Kidney (tissue), 14 donors: ENCODE measurements around the gene RABGAP1. TPM values are rescaled to one million over a fixed set of nuclear protein-coding genes. Genes with fewer than 3 reads are reported as not detected.

Experiments used
- DNase-seq, 5 donors: peaks; one replicate each; pipeline ENCODE4 v3.0.0-alpha.2; 2013 to 2020
- FAIRE-seq: peaks from 2 replicates; lab custom pipeline; 2012; peaks lifted over from hg19 to GRCh38; lab: Jason Lieb, UNC
- H3K27ac ChIP-seq, 2 donors: one replicate each; pipeline ENCODE4 v1.7.0; 2013; ENCODE audit warnings: low read depth in 2 of 2, low read length in 2 of 2, inconsistent platforms in 1 of 2
- H3K27me3 ChIP-seq: one replicate; pipeline ENCODE4 v1.7.1; 2013; ENCODE audit warnings: low read length, inconsistent platforms; ENCODE audit not compliant: control insufficient read depth, insufficient read depth
- H3K36me3 ChIP-seq, 3 donors: one replicate each; pipeline versions ENCODE4 v1.7.0 to v1.7.1; 2013; ENCODE audit warnings: low read length in 3 of 3, control low read depth in 1 of 3, inconsistent platforms in 1 of 3; ENCODE audit not compliant: insufficient read depth in 3 of 3, control insufficient read depth in 2 of 3
- H3K4me1 ChIP-seq, 3 donors: one replicate each; pipeline versions ENCODE4 v1.7.0 to v1.7.1; 2013; ENCODE audit warnings: low read length in 3 of 3, inconsistent platforms in 1 of 3, low read depth in 1 of 3; ENCODE audit not compliant: control insufficient read depth in 2 of 3, insufficient read depth in 2 of 3
- H3K4me3 ChIP-seq, 3 donors: one replicate each; pipeline versions ENCODE4 v1.7.0 to v1.8.1; 2013; ENCODE audit warnings: low read length in 3 of 3, control low read depth in 1 of 3, inconsistent platforms in 1 of 3
- H3K9ac ChIP-seq, 3 donors: one replicate each; pipeline versions ENCODE4 v1.7.0 to v1.7.1; 2013; ENCODE audit warnings: low read length in 3 of 3, control low read depth in 1 of 3, inconsistent platforms in 1 of 3
- H3K9me3 ChIP-seq, 3 donors: one replicate each; pipeline versions ENCODE4 v1.7.0 to v1.7.1; 2013; ENCODE audit warnings: low read length in 3 of 3, control low read depth in 1 of 3, inconsistent platforms in 1 of 3; ENCODE audit not compliant: control insufficient read depth in 2 of 3, insufficient read depth in 1 of 3
- CTCF ChIP-seq: IDR thresholded peaks from 3 replicates; pipeline ENCODE4 v1.5.1; 2012; ENCODE audit warnings: mild to moderate bottlenecking, moderate library complexity, borderline replicate concordance; ENCODE audit not compliant: insufficient read depth; ENCODE audit errors: extremely low read depth
- intact Hi-C: fragments of 100-400 bp; cut with DNase I; formaldehyde crosslinking; loops from one replicate; pipeline ENCODE4 v1.11.1; 2022
- polyA plus RNA-seq: library from polyadenylated mRNA; stranded (reverse); fragments of 350-450 nt; fragmentation: Illumina TruSeq; extraction: RNeasy Lipid Tissue Mini Kit (QIAGEN cat#74804); gene quantifications from one replicate; pipeline ENCODE4 v1.2.3, GENCODE V29; 2014; ENCODE audit warnings: low read depth, low replicate concordance; ENCODE audit not compliant: insufficient read depth
- total RNA-seq: library from RNA; stranded (reverse); fragmentation: NEBNext Ultra II Directional; extraction: Animal tissue kit (Norgen Biotek cat#: 25700); gene quantifications from one replicate; pipeline ENCODE4 v1.2.1, GENCODE V29; 2021
- donor health status: control.
- donor health status: control.
- donor health status: control.
- donor health status: control.
- donor health status: control.
- donor health status: DM: yes; HTN: yes; CAD: no.
- donor health status: Normal renal cell carcinoma (clear cell type).

The RABGAP1 gene
- total and polyA plus RNA-seq, 2 donors from 2014 or later: 13.7 to 61.1 TPM

GRCh38 chr9:123087359-123087888, 146.6 kb downstream of the RABGAP1 start:
- no peaks in the 10 kb centered on the region for H3K27me3 ChIP-seq
- peaks cover 0 to 17% (median 11%) of the 10 kb centered on the region in 3 donors for H3K36me3 ChIP-seq
- no peak overlapping the region for H3K9ac ChIP-seq
- no peak for TF ChIP-seq CTCF
- H3K27ac ChIP-seq: no peak overlapping the region
- no peak for DNase-seq
- peaks cover 0 to 16% (median 3%) of the 10 kb centered on the region in 3 donors for H3K4me1 ChIP-seq
- H3K4me3 ChIP-seq: no peak overlapping the region
- FAIRE-seq: no peak
- intact Hi-C loops: loop anchor here (10.0 kb wide), 1 partner anchor 267 kb away; the partner anchor contains the start of gene CRB2
- H3K9me3 ChIP-seq: no peaks in the 10 kb centered on the region

GRCh38 chr9:123089040-123089439, 148.2 kb downstream of the RABGAP1 start:
- Histone ChIP-seq H3K4me3 (no peak overlapping the region), H3K27ac (no peak overlapping the region), H3K36me3 (peaks cover 4 to 23% (median 17%) of the 10 kb centered on the region in 3 donors), H3K9ac (no peak overlapping the region), H3K27me3 (no peaks in the 10 kb centered on the region), H3K9me3 (no peaks in the 10 kb centered on the region), H3K4me1 (peaks cover 0 to 16% (median 0%) of the 10 kb centered on the region in 3 donors)
- no peak for FAIRE-seq
- intact Hi-C loops: loop anchor here (10.0 kb wide), 1 partner anchor 266 kb away; the partner anchor contains the start of gene CRB2
- TF ChIP-seq CTCF: no peak
- DNase-seq: no peak

- intact Hi-C loops: loop anchor here (10.0 kb wide), 1 partner anchor 265 kb away; the partner anchor contains the start of gene CRB2
- H3K4me1 ChIP-seq: peaks cover 0 to 16% (median 0%) of the 10 kb centered on the region in 3 donors
- H3K4me3 ChIP-seq: no peak overlapping the region
- no peak overlapping the region for H3K9ac ChIP-seq
- DNase-seq (no peak), FAIRE-seq (no peak)
- no peak for TF ChIP-seq CTCF
- peaks cover 4 to 21% (median 17%) of the 10 kb centered on the region in 3 donors for H3K36me3 ChIP-seq
- no peak overlapping the region for H3K27ac ChIP-seq
- H3K27me3 ChIP-seq: no peaks in the 10 kb centered on the region
- H3K9me3 ChIP-seq: no peaks in the 10 kb centered on the region
Observed at GRCh38 chr9:123089790-123090189, 149.0 kb downstream of the RABGAP1 start.
